Measurements from ENCODE around the gene B4GALT2.

Gene B4GALT2

DNA sequence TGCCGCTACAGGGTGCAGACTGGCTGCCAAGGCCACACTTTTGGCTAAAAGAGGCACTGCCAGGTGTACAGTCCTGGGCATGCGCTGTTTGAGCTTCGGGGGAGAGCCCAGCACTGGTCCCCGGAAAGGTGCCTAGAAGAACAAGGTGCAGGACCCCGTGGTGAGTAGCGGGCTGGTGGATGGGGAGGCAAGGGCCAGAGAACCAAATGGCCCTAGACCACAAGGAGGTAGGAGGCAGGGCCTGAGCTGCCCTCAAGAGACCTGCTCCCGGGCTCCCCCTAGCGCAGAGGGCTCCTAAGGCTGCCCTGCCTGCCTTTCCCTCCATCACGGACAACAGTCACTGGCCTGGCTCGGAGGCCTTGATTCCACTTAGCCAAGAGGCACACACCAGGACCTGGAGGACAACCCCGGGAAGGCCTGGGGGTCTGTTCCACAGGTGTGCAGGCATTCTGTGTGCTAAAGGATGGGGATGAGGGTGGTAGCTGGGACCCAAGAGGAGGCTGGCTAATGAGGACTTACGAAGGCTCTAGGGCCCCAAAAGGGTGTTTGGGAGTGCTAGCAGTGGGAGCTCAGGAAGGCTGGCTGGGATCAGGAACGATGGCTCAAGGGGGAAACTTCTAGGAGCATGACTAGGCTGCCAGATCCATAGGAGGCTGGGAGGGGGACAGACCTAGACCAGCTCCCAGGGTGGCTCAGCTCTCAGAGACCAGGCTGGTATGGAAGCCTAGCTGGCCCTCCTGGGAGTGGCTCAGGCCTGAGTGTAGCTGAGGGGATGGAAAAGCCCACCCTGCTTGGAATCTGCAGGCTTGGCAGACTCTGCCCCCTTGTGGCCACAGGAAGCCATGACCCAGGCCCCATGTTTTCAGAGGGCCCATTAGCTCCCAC lies 44.7 kb upstream of the B4GALT2 start:
- Histone ChIP-seq H4K20me1 (ENCODE audit: low read depth, low read length) (no peaks in the 10 kb centered on the region), H3K79me2 (ENCODE audit: insufficient read depth, low read length) (no peaks in the 10 kb centered on the region), H3K9me3 (ENCODE audit: insufficient read depth, low read length) (no peaks in the 10 kb centered on the region), H2AFZ (ENCODE audit: low read depth, low read length, severe bottlenecking) (peak overlapping the region; percentile 46), H3K27me3 (ENCODE audit: low read length) (no peaks in the 10 kb centered on the region), H3K36me3 (ENCODE audit: low read length) (no peaks in the 10 kb centered on the region), H3F3A (ENCODE audit: insufficient read depth) (no peaks in the 10 kb centered on the region), H3K9me2 (replicated peaks; ENCODE audit: insufficient read depth, low read length) (no peaks in the 10 kb centered on the region), H3K4me3 (ENCODE audit: insufficient read depth, low read length, poor library complexity, severe bottlenecking) (no peak overlapping the region), H3K9ac (ENCODE audit: low read length) (no peak overlapping the region), H3K27ac (ENCODE audit: low read depth, low read length) (no peak overlapping the region), H3K4me2 (ENCODE audit: low read depth, low read length, poor library complexity, severe bottlenecking) (no peak overlapping the region)
- TF ChIP-seq EZH2phosphoT487 (conservative IDR thresholded peaks at IDR 0.05; ENCODE audit: low read length): no peak
- TF ChIP-seq, protein P1, sequence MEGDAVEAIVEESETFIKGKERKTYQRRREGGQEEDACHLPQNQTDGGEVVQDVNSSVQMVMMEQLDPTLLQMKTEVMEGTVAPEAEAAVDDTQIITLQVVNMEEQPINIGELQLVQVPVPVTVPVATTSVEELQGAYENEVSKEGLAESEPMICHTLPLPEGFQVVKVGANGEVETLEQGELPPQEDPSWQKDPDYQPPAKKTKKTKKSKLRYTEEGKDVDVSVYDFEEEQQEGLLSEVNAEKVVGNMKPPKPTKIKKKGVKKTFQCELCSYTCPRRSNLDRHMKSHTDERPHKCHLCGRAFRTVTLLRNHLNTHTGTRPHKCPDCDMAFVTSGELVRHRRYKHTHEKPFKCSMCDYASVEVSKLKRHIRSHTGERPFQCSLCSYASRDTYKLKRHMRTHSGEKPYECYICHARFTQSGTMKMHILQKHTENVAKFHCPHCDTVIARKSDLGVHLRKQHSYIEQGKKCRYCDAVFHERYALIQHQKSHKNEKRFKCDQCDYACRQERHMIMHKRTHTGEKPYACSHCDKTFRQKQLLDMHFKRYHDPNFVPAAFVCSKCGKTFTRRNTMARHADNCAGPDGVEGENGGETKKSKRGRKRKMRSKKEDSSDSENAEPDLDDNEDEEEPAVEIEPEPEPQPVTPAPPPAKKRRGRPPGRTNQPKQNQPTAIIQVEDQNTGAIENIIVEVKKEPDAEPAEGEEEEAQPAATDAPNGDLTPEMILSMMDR (IDR thresholded peaks at IDR 0.05; ENCODE audit: insufficient read depth, low read length, poor library complexity, severe bottlenecking): peak; percentile 66

DNA sequence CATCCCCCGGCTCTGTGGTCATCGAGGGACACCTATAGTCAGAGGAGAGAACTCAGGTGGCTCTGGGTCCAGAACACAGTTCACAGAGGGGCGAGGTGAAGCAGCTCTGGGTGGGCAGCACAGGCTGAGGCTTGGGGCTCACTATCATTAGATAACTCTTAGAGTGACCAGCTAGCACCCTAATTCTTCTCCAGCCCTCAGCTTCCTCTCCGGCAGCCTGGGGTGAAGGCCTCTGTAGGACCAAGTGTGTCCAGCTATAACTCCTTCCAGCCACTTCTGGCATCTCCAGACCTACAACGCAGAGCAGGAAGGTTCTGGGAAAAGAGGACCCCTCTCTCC lies 44.1 kb upstream of the B4GALT2 start:
- no peak overlapping the region for H3K27ac ChIP-seq (ENCODE audit: low read depth, low read length)
- H3K4me3 ChIP-seq (ENCODE audit: insufficient read depth, low read length, poor library complexity, severe bottlenecking): no peak overlapping the region
- no peaks in the 10 kb centered on the region for H3K27me3 ChIP-seq (ENCODE audit: low read length)
- no peaks in the 10 kb centered on the region for H3K9me3 ChIP-seq (ENCODE audit: insufficient read depth, low read length)
- H3F3A ChIP-seq (ENCODE audit: insufficient read depth): no peaks in the 10 kb centered on the region
- no peak overlapping the region for H2AFZ ChIP-seq (ENCODE audit: low read depth, low read length, severe bottlenecking)
- no peaks in the 10 kb centered on the region for H3K36me3 ChIP-seq (ENCODE audit: low read length)
- TF ChIP-seq EZH2phosphoT487 (conservative IDR thresholded peaks at IDR 0.05; ENCODE audit: low read length): no peak
- TF ChIP-seq, protein P1 (IDR thresholded peaks at IDR 0.05; ENCODE audit: insufficient read depth, low read length, poor library complexity, severe bottlenecking): no peak
- no peaks in the 10 kb centered on the region for H3K79me2 ChIP-seq (ENCODE audit: insufficient read depth, low read length)
- no peak overlapping the region for H3K4me2 ChIP-seq (ENCODE audit: low read depth, low read length, poor library complexity, severe bottlenecking)
- H3K9me2 ChIP-seq (replicated peaks; ENCODE audit: insufficient read depth, low read length): no peaks in the 10 kb centered on the region
- H3K9ac ChIP-seq (ENCODE audit: low read length): no peak overlapping the region
- no peaks in the 10 kb centered on the region for H4K20me1 ChIP-seq (ENCODE audit: low read depth, low read length)

DNA sequence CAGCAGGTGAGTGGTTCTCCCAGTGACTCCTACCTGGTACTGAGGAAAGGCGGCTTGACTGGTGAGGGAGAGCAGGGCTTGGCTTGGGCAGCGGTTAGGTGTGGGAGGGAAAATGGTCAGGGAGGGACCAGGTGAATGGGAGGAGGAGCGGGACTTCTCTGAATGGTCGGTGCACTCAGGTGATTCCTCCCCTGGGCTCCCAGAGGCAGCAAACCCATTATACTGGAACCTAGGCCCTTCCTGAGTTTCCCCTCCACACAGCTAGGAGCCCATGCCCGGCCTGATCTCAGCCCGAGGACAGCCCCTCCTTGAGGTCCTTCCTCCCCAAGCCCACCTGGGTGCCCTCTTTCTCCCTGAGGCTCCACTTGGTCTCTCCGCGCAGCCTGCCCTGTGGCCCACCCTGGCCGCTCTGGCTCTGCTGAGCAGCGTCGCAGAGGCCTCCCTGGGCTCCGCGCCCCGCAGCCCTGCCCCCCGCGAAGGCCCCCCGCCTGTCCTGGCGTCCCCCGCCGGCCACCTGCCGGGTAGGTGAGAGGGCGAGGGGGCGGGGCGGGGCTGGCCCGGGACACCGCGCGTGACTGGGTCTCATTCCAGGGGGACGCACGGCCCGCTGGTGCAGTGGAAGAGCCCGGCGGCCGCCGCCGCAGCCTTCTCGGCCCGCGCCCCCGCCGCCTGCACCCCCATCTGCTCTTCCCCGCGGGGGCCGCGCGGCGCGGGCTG lies 43.1 kb upstream of the B4GALT2 start:
- H4K20me1 ChIP-seq (ENCODE audit: low read depth, low read length): no peaks in the 10 kb centered on the region
- H3K27me3 ChIP-seq (ENCODE audit: low read length): no peaks in the 10 kb centered on the region
- H2AFZ ChIP-seq (ENCODE audit: low read depth, low read length, severe bottlenecking): no peak overlapping the region
- H3K79me2 ChIP-seq (ENCODE audit: insufficient read depth, low read length): no peaks in the 10 kb centered on the region
- no peak overlapping the region for H3K9ac ChIP-seq (ENCODE audit: low read length)
- TF ChIP-seq, protein P1 (IDR thresholded peaks at IDR 0.05; ENCODE audit: insufficient read depth, low read length, poor library complexity, severe bottlenecking): no peak
- TF ChIP-seq EZH2phosphoT487 (conservative IDR thresholded peaks at IDR 0.05; ENCODE audit: low read length): no peak
- no peak overlapping the region for H3K27ac ChIP-seq (ENCODE audit: low read depth, low read length)
- no peak overlapping the region for H3K4me3 ChIP-seq (ENCODE audit: insufficient read depth, low read length, poor library complexity, severe bottlenecking)
- H3F3A ChIP-seq (ENCODE audit: insufficient read depth): no peaks in the 10 kb centered on the region
- no peaks in the 10 kb centered on the region for H3K9me2 ChIP-seq (replicated peaks; ENCODE audit: insufficient read depth, low read length)
- no peaks in the 10 kb centered on the region for H3K36me3 ChIP-seq (ENCODE audit: low read length)
- H3K9me3 ChIP-seq (ENCODE audit: insufficient read depth, low read length): no peaks in the 10 kb centered on the region
- H3K4me2 ChIP-seq (ENCODE audit: low read depth, low read length, poor library complexity, severe bottlenecking): no peak overlapping the region
